Activated T-helper 1 cell treated with Interleukin-2 at 50 U/mL for 16 hours (primary cell): ENCODE measurements around the gene ASTL.

Source experiments
- DNase-seq: peaks from one replicate; pipeline ENCODE4 v3.0.0-alpha.2; 2020; ENCODE audit warnings: low read depth

ASTL gene

GRCh38 chr2:96083064-96083939 is 55.0 kb downstream of the ASTL start:
- DNase-seq = no peak

GRCh38 chr2:96082211-96083063 is 55.9 kb downstream of the ASTL start:
- DNase-seq = no peak

- DNase-seq = no peak
Measured at GRCh38 chr2:96081042-96081441, 57.3 kb downstream of the ASTL start.

- no peak for DNase-seq
Measured at GRCh38 chr2:96075199-96075771, 63.0 kb downstream of the ASTL start.

- DNase-seq = no peak
Measured at GRCh38 chr2:96074156-96074555, 64.1 kb downstream of the ASTL start.

- DNase-seq = no peak
Measured at GRCh38 chr2:96073170-96073775, 65.0 kb downstream of the ASTL start.
